Lower leg skin (tissue), 4 donors: ENCODE results near the gene ZNF709. TPM values are rescaled to one million over a fixed set of nuclear protein-coding genes. Genes with fewer than 3 reads are reported as not detected.
"Not testable (repeated sequence)": the region's sequence is repeated elsewhere in the genome, so short reads cannot be mapped to it uniquely, and the experiment has no call there.

Source experiments
- DNase-seq, 2 donors: peaks; one replicate each; pipeline ENCODE4 v3.0.0-alpha.2; 2019; ENCODE audit warnings: low spot score in 2 of 2
- H3K4me3 ChIP-seq: fragments of 200-600 bp; sonication (generic); 2 replicates; pipeline ENCODE4 v1.5.1; 2017; ENCODE audit warnings: mild to moderate bottlenecking, low read depth; ENCODE audit not compliant: poor library complexity, severe bottlenecking
- POLR2A ChIP-seq, 2 donors: fragments of 450-650 bp; IDR thresholded peaks; one replicate each; pipeline ENCODE4 v1.6.1; 2016 to 2017; ENCODE audit warnings: antibody characterized with exemption in 2 of 2, mild to moderate bottlenecking in 1 of 2, moderate library complexity in 1 of 2
- WGBS, 2 donors: methylation state at CpG; one replicate each; pipeline ENCODE4 v1.1.5; 2018; 5-methylcytosine and 5-hydroxymethylcytosine counted together
- intact Hi-C: fragments of 100-400 bp; cut with DNase I; formaldehyde crosslinking; loops from one replicate; pipeline ENCODE4 v1.15.0; 2023; ENCODE audit warnings: low total_unique reads
- total RNA-seq, 4 donors: library from RNA; depleted of rRNA; stranded (reverse); fragments of >200 nt; gene quantifications; one replicate each; pipeline ENCODE4 v1.1.0, GENCODE V29; 2016
- TF ChIP-seq, protein P1 (sequence below), 3 donors: fragments of 450-650 bp; IDR thresholded peaks; one replicate each; pipeline ENCODE4 v1.5.1; 2016; ENCODE audit warnings: antibody characterized with exemption in 3 of 3, mild to moderate bottlenecking in 3 of 3, moderate library complexity in 2 of 3

The ZNF709 gene
- total RNA-seq, 4 donors from 2014 or later, result 1.7 to 3.1 (median 2.8) TPM

DNA sequence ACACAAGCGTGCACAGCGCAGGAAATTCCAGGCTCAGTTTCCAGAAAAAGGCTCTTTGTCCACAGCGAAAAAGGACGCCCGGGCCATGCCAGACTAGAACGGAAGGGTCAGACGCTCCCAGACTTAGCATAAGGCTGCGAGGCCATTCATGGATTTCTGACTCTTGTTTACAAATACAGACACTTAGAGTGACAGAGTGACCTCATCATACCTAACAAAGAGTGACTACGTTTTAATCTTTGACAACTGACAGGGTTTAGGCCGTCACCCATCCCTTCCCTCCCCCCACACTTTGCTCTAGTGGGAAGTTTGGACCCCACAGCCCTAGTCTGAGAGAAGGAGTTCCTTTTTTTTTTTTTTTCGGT, 418 bp upstream of the ZNF709 start:
- no peak for DNase-seq
- 2 to 6% methylated on average over 11 of the region's 11 CpGs for WGBS, 2 donors
- no peak for TF ChIP-seq POLR2A (IDR thresholded peaks at IDR 0.05)
- TF ChIP-seq, protein P1, sequence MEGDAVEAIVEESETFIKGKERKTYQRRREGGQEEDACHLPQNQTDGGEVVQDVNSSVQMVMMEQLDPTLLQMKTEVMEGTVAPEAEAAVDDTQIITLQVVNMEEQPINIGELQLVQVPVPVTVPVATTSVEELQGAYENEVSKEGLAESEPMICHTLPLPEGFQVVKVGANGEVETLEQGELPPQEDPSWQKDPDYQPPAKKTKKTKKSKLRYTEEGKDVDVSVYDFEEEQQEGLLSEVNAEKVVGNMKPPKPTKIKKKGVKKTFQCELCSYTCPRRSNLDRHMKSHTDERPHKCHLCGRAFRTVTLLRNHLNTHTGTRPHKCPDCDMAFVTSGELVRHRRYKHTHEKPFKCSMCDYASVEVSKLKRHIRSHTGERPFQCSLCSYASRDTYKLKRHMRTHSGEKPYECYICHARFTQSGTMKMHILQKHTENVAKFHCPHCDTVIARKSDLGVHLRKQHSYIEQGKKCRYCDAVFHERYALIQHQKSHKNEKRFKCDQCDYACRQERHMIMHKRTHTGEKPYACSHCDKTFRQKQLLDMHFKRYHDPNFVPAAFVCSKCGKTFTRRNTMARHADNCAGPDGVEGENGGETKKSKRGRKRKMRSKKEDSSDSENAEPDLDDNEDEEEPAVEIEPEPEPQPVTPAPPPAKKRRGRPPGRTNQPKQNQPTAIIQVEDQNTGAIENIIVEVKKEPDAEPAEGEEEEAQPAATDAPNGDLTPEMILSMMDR (IDR thresholded peaks at IDR 0.05), result no peak
- intact Hi-C loops, result no loop called here
- H3K4me3 ChIP-seq, result peak overlapping the region; percentile 82

- peak overlapping the region; percentile 82 for H3K4me3 ChIP-seq
- TF ChIP-seq, protein P1 (IDR thresholded peaks at IDR 0.05), result no peak
- no peak for TF ChIP-seq POLR2A (IDR thresholded peaks at IDR 0.05)
- 1 to 3% methylated on average over 12 to 13 of the region's 13 CpGs for WGBS, 2 donors
- intact Hi-C loops, result no loop called here
- DNase-seq, result no peak
These were observed 625 bp downstream of the ZNF709 start for GRCh38 chr19:12484011-12484370.

DNA sequence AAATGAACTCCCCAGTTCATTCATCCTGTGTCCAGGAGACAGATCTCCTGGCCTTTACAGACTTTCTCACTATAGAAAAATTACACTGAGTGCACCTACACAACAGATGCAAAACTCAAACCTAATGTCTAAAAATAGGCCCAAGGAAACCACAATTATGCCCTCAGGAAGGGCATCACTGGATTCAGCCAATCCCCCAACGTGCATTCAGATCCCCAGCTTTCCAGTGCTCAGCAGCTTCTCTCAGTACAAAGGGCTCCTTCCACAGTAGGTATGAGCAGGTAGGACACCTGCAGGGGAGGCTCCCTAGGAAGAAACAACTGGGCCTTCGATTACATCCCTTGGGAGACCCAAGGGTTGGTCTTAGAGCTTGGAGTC, 2.1 kb downstream of the ZNF709 start:
- intact Hi-C loops, result no loop called here
- H3K4me3 ChIP-seq, result no peak overlapping the region
- 57 to 73% methylated on average over 2 of the region's 2 CpGs for WGBS, 2 donors
- TF ChIP-seq, protein P1 (IDR thresholded peaks at IDR 0.05), result no peak
- no peak for TF ChIP-seq POLR2A (IDR thresholded peaks at IDR 0.05)
- DNase-seq, result no peak

DNA sequence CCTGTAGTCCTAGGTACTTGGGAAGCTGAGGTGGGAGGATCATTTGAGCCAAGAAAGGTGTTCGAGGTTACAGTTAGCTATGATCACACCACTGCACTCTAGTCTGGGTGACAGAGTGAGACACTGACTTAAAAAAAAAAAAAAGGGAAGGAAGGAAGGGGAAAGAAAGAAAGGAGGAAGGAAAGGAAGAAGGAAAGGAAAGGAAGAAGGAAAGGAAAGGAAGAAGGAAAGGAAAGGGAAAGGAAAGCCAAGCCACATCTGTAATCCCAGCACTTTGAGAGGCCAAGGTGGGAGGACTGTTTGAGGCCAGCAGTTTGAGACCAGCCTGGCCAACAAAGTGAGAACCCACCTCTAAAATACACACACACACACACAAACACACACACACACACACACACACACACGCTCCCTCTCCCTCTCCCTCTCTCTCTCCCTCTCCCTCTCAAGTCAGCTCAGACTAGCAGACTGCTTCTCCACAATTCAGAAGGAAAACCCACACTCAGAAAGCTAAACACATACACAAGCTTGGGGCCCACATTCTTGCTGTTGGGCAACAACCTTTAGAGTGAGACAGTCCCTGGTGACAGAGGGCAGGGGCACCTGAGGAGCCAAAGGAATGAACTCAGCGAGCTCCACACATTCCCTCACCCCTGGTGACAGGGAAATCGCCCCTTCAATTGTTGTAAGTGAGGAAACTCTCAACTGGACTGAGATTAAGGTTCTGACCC, 2.7 kb downstream of the ZNF709 start:
- 68 to 71% methylated on average over 4 of the region's 4 CpGs for WGBS, 2 donors
- DNase-seq, result no peak
- intact Hi-C loops, result no loop called here
- TF ChIP-seq POLR2A (IDR thresholded peaks at IDR 0.05), result no peak
- TF ChIP-seq, protein P1 (IDR thresholded peaks at IDR 0.05), result no peak
- H3K4me3 ChIP-seq, result no peak overlapping the region

GRCh38 chr19:12478234-12478941, 6.2 kb downstream of the ZNF709 start:
- 58% methylated on average over 5 of the region's 5 CpGs for WGBS, 2 donors
- DNase-seq, result peak in 1 of 2 donors; percentile 54
- intact Hi-C loops, result no loop called here

GRCh38 chr19:12467651-12468050, 17.0 kb downstream of the ZNF709 start:
- DNase-seq, H3K4me3 ChIP-seq, intact Hi-C loops: not testable (repeated sequence)
- WGBS, 2 donors, result 100% methylated on average over 3 to 10 of the region's 33 CpGs

More at GRCh38 chr19:12478234-12478941, 6.2 kb downstream of the ZNF709 start:
- no peak overlapping the region for H3K4me3 ChIP-seq
- TF ChIP-seq, protein P1 (IDR thresholded peaks at IDR 0.05), result no peak
- TF ChIP-seq POLR2A (IDR thresholded peaks at IDR 0.05), result no peak
